Activated CD4-positive, CD25-positive, alpha-beta regulatory T cell treated with anti-CD3 and anti-CD28 coated beads, Interleukin-2, amount 50 U/mL, for 24 hours (primary cell): ENCODE measurements around the gene SDR42E1.
"Not testable (repeated sequence)": the region's sequence is repeated elsewhere in the genome, so short reads cannot be mapped to it uniquely, and the experiment has no call there.

Experiments
- ATAC-seq, 2 donors: fragments of 150-1000 bp; cut with Tn5 transposase; one replicate each; pipeline ENCODE4 v1.10.0; 2021; ENCODE audit warnings: mild to moderate bottlenecking in 1 of 2, moderate library complexity in 1 of 2

The SDR42E1 gene

DNA sequence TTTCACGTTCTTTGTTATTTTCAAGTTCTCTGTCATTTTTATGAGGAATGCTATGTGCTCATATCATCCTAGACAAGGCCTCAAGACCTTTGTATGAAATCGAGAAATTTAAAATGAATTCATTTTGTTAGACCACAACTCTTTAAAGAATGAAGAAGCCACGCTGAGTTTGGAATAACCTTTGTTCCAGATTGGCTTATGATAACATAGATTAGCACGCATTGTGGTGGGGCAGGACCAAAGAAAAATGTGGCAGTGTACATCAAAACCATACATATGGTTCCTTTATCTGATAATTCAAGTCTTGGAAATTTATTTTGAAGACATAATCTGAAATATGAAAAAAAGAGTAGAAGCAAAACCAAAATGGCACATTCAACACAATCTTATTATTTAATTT, 26.0 kb upstream of the SDR42E1 start:
- ATAC-seq: no peak

GRCh38 chr16:82034981-82035612, 23.8 kb upstream of the SDR42E1 start, which contains the start of gene HSD17B2:
Gene HSD17B2, plus strand, starts transcription at chr16:82035253. Its CDS starts 172 bp downstream, at chr16:82035425.
- no peak for ATAC-seq

DNA sequence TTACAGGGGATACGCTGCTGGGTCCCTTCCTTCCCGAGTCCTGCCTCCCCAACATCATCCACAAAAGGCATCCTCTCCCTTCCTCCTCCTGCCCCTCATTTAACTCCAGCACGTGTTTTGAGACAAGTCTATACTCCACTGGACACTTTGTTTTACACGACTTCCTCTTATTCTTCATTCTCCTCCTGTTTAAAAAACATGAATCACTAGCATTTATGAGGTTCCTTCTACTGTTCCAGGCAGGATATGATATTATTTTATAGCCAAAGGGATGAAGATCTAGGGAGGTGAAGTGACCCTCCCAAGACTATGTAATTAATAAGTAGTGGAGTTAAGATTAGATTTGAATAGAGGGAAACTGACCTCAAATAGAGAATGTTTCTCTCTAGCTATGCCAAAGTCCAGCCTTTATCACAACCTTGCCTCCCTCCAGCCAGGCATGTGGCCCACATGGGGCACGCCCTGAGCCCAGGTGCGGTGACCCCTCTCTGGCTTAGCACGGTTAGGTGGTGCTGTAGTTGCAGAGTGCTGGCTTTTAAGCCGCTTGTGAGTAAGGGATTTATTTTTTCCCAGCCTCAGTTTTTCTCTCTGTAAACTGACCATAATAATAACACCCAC, 22.5 kb upstream of the SDR42E1 start:
- ATAC-seq: no peak

DNA sequence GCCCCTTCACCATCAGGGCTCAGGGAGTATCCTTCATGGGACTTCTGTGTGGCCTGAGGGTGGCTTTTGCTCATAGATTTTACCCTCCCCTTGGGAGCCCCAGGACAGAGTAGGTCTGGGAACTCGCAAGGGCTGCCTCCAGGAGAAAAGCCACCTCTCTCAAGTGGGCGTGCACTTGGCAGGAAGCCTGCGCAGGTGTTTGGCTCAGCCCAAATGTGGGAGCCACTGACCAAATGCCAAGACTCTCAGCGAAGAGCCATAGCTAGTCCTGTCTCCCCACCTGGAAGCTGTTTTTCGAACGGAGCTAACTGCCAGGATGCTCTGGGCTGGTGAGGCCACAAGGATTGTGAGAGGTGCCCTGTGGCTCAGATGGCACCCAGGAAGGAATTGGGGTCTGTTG, 21.7 kb upstream of the SDR42E1 start:
- ATAC-seq: no peak

DNA sequence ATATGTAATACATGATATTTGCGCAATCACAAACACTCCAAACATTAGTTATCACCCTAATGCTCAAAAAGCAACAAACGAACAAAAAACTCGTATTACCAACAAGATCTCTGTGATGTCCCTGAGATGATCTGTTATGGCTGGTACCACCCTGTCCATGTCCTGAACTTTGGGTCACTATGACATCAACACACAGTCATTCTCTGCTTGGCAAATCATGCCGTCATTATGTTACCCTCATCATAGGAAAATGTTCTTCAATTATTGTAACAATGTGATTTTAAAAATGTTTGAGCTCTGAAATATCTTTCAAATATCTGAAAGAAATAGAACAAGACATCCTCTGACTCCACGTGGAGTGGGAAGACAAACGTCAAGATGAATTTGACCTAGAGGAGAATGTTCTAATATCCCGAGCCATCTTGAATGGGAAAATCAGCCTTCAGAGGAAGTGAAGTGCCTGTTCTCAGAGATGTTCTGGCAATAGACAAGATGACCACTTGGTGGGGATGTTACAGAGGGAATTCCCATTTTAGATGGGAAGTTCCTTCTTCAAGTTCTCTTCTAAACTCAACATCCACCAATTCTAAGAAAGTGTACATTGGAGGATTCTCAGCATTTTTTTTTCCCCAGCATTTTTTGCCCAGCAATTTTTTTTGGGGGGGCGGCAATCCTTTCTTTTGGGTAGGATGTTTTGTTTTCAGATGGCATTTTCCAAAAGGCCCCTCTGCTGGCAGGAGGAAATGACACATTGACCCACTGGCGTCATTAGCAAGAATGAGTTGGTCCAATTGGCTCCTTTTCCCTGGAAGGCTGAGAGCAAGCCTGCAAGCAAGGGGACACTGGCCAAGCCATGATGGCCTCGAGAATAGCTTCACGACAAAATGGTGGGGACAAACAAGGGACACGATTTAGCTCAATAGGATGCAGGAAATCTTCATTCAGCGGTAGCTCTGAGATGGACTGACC, 20.1 kb upstream of the SDR42E1 start:
- ATAC-seq: no peak

GRCh38 chr16:82027629-82028064, 16.4 kb upstream of the SDR42E1 start:
- ATAC-seq: no peak

GRCh38 chr16:82024883-82025282, 13.6 kb upstream of the SDR42E1 start:
- ATAC-seq: no peak

DNA sequence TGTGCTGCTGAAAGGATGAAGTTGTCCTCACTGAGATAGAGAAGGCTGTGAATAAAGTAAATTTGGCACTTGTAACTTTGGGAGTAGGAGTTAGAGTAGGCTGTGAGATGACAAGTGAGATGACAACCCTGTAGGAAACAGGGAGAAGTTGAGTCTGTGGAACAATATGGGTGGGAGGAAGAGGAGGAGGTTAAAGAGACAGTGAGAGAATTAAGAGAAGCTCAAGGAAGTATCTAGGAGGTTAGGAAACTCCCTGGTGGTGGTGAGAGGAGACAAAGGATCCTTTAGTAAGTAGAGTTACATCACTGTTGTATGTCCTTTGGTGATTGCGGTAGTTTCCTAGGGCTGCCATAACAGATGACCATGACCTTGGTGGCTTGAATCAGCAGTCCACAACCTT, 13.0 kb upstream of the SDR42E1 start:
- no peak for ATAC-seq

DNA sequence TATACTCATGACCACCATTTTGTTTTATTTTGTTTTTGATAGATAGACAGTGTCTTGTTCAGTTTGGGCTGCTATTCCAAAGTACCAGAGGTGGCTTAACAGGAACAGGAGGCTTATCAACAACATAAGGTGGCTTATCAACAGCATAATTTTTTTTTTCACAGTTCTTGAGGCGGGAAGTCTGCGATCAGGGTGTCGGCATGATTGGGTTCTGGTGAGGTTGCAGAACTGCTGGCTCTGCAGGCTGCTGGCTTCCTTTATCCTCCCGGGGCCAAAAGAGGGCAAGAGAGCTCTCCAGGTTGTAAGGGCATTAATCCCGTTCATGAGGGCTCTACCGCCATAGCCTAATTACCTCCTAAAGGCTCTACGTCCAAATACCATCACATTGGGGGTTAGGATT, 11.9 kb upstream of the SDR42E1 start:
- ATAC-seq: no peak

DNA sequence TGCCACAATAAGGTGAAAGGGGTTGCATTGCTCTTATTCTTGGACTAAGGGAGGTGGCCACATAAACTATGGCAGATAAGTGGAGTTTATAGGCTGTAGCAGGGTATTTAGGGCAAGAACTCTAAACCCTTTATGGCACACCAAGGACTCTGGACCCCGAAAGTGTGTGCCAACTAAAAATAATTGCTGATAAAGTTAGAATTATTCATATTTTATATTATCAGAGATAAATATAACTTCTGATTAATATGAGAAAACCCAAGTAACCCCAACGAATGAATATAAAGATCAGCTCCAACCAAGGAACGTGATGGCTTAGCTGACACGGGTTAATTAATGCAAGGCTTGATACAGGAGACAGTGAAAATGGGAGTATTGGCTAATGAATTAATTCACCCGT, 8.8 kb upstream of the SDR42E1 start:
- no peak for ATAC-seq

- ATAC-seq: no peak
Measured at GRCh38 chr16:82019535-82019934, 8.3 kb upstream of the SDR42E1 start.

GRCh38 chr16:82017911-82018568, 6.8 kb upstream of the SDR42E1 start:
- ATAC-seq: no peak

- no peak for ATAC-seq
Measured at GRCh38 chr16:82016964-82017363, 5.7 kb upstream of the SDR42E1 start.

DNA sequence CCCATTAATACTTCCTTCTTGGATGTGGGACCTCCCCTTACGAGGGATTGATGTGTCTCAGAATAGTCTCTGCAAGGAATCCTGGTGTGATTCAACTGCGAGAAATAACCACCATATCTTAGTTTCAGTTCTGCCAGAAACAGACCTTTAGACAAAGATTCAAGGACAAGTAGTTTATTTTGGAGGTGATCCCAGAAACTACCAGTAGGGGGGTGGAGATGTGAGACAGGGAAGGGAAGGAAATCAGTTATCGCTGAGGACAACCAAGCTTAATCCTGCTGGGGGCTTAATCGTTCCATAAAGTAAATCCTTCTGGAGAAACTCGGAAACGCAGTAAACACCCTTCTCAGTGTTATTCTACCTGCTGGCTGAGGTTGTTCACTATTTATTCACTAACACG, 5.0 kb upstream of the SDR42E1 start:
- no peak for ATAC-seq

DNA sequence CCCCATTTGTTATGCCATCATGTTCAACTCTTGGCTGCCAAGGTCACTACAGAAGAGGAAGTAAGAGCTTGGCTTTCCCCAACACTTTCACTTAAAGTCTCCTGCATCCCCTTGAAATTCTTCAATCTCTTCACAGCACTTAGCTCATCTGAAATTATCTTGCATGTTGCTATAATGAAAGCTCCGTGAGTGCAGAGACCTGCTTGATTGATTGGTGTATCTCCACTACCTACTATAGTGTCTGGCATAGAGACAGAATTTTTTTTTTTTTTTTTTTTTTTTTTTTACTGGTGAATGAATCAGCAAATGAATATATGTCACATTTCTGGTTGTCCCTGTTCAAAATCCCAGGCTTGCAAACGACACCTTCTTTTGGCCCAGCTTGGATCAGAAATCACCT, 1.9 kb upstream of the SDR42E1 start:
- ATAC-seq: no peak

DNA sequence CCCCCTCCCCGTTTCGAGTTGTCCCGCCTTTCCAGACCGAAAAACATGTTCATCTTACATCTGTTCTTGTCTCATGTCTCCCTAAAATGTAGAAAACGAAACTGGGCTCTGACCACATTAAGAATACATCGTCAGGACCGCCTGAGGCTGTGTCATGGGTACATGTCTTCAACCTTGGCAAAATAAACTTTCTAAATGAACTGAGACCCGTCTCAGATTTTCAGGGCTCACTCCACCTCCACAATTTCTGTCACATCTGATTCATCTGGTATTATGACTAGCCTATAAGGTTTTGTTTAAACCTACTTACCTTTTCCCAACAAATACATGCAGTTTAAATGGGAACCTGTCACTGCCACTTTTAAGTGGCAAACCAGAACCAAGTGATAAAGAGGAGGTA, 621 bp downstream of the SDR42E1 start:
- ATAC-seq: peak in 1 of 2 donors; percentile 40

DNA sequence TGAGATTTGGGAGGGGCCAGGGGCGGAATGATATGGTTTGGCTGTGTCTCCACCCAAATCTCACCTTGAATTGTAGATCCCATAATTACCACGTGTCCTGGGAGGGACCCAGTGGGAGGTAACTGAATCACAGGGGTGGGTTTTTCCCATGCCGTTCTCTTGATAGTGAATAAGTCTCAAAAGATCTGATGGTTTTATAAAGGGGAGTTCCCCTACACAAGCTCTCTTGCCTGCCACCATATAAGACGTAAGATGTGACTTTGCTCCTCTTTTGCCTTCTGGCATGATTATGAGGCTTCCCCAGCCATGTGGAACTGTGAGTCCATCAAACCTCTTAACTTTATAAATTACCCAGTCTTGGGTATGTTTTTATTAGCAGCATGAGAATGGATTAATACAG, 1.5 kb downstream of the SDR42E1 start:
- not testable (repeated sequence) for ATAC-seq

DNA sequence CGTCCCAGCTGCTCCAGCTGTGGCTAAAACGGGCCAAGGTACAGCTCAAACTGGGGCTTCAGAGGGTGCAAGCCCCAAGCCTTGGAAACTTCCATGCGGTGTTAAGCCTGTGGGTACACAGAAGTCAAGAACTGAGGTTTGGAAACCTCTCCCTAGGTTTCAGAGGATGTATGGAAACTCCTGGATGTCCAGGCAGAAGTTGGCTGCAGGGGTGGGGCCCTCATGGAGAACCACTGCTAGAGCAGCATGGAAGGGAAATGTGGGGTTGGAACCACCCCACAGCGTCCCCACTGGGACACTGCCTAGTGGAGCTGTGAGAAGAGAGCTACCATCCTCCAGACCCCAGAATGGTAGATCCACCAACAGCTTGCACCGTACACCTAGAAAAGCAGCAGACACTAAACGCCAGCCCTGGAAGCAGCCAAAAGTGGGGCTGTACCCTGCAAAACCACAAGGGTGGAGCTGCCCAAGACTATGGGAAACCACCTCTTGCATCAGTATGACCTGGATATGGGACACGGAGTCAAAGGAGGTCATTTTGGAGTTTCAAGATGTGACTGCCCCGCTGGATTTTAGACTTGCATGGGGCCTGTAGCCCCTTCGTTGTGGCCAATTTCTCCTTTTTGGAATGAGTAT, 2.2 kb downstream of the SDR42E1 start:
- ATAC-seq: no peak

- ATAC-seq: no peak
Measured at GRCh38 chr16:82007189-82007588, 4.1 kb downstream of the SDR42E1 start.

DNA sequence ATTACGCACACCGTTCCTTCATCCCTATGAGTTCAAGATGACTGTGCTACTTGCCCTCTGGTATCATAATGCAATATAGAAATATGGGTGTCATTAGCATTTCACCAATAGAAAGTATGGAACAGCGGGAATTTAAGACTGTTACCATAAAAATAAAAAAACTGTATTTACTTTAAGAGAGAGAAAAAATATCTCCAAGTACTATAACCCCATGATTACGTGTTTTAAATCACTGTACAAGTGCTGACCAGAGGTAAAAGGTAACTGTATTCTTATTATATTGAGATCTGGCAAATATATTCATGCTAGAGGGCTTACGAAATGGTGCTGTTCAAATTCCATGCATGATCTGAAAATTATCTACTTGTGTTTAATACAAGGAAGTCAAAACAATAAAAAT, 5.2 kb downstream of the SDR42E1 start:
- no peak for ATAC-seq

- no peak for ATAC-seq
Measured at GRCh38 chr16:82005027-82005830, 6.0 kb downstream of the SDR42E1 start.

- ATAC-seq: no peak
Measured at GRCh38 chr16:82004601-82005000, 6.7 kb downstream of the SDR42E1 start.
